Calu3 (cell line): Measurements from ENCODE around the gene REG4. TPM values are rescaled to one million over a fixed set of nuclear protein-coding genes. Genes with fewer than 3 reads are reported as not detected.
A peak's percentile ranks its signal among the peaks of the same experiment; 100 is the strongest.

Experiments used
- BruUV-seq: library from RNA; stranded (reverse); fragments of 400-500 nt; replicated peaks from 2 replicates; lab custom pipeline; 2021; lab: Mats Ljungman, UMichigan
- CTCF ChIA-PET: fragments of 300-600 bp; sonication (Branson Sonifier 250); formaldehyde crosslinking; loops from one replicate; lab custom pipeline; 2022; ENCODE audit warnings: antibody characterized with exemption; lab: Charles Lee
- DNase-seq: peaks from one replicate; pipeline ENCODE4 v3.0.0; 2022
- H3K27ac Mint-ChIP-seq: one replicate; pipeline ENCODE4 v1.8.0; 2022; ENCODE audit warnings: mixed read lengths; ENCODE audit not compliant: unreplicated experiment
- H3K27me3 Mint-ChIP-seq: one replicate; pipeline ENCODE4 v1.8.0; 2022; ENCODE audit warnings: mixed read lengths; ENCODE audit not compliant: unreplicated experiment
- H3K36me3 Mint-ChIP-seq: one replicate; pipeline ENCODE4 v1.8.0; 2022; ENCODE audit warnings: mild to moderate bottlenecking, moderate library complexity, mixed read lengths; ENCODE audit not compliant: insufficient read depth, unreplicated experiment
- H3K4me1 Mint-ChIP-seq: one replicate; pipeline ENCODE4 v1.8.0; 2022; ENCODE audit warnings: mild to moderate bottlenecking, low read depth, mixed read lengths; ENCODE audit not compliant: unreplicated experiment
- H3K4me3 Mint-ChIP-seq: one replicate; pipeline ENCODE4 v1.8.0; 2022; ENCODE audit warnings: mild to moderate bottlenecking, low read depth, moderate library complexity, mixed read lengths; ENCODE audit not compliant: unreplicated experiment
- H3K9me3 Mint-ChIP-seq: one replicate; pipeline ENCODE4 v1.8.0; 2022; ENCODE audit warnings: low read depth, mixed read lengths; ENCODE audit not compliant: unreplicated experiment
- intact Hi-C: fragments of 100-400 bp; cut with micrococcal nuclease; formaldehyde crosslinking; loops from one replicate; pipeline ENCODE4 v1.10.0; 2022; ENCODE audit not compliant: unreplicated experiment
- total RNA-seq: library from RNA; stranded (reverse); gene quantifications from 2 replicates; pipeline ENCODE4 v1.2.3, GENCODE V29; 2022
- TF ChIP-seq, protein P1 (sequence below): fragments of 200-600 bp; IDR thresholded peaks from one replicate; pipeline ENCODE4 v1.8.0; 2022; ENCODE audit warnings: antibody characterized with exemption; ENCODE audit not compliant: unreplicated experiment

Gene REG4
- total RNA-seq, 1 experiment from 2014 or later: not detected

DNA sequence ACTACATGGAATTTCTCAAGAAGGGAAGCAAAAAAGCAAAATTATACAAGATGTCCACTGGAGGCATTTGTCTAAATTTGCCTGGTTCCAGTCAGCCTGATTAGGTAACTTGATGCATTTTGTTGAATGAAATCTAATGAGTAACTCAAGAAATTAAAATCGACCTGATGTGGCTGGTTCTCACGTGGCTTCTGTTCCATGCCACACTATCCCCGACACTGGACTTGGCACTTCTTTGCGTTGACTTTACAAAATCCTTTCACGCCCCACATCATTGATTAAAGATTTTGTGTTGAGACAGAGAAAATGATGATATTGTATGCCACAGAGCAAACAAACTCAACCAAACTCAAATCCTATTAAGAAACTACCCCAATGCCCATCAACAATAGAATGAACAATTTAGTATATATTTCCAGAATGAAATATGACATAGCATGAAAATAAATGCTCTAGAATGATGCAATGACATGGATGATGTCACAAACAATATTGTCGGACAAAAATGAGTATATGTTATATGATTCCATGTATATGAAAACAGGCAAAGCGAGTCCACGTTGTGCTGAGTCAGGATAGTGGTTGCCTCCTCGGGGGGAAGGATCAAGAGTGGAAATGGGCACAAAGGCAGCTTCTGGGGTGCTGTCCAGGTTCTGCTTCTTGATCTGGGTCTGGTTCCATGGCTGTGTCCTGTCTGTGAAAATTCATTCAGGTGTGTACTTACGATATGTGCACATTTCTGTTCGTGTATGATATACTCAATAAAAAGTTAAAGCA is 29.6 kb downstream of the REG4 start:
- H3K27ac Mint-ChIP-seq: peak overlapping the region; percentile 30
- H3K9me3 Mint-ChIP-seq: no peaks in the 10 kb centered on the region
- H3K27me3 Mint-ChIP-seq: no peaks in the 10 kb centered on the region
- peaks cover 12% of the 10 kb centered on the region for H3K36me3 Mint-ChIP-seq
- DNase-seq: no peak
- H3K4me3 Mint-ChIP-seq: no peak overlapping the region
- BruUV-seq: no TSS peak
- intact Hi-C loops: no loop called here
- CTCF ChIA-PET: no interaction called here
- H3K4me1 Mint-ChIP-seq: peaks cover 63% of the 10 kb centered on the region
- TF ChIP-seq, protein P1, sequence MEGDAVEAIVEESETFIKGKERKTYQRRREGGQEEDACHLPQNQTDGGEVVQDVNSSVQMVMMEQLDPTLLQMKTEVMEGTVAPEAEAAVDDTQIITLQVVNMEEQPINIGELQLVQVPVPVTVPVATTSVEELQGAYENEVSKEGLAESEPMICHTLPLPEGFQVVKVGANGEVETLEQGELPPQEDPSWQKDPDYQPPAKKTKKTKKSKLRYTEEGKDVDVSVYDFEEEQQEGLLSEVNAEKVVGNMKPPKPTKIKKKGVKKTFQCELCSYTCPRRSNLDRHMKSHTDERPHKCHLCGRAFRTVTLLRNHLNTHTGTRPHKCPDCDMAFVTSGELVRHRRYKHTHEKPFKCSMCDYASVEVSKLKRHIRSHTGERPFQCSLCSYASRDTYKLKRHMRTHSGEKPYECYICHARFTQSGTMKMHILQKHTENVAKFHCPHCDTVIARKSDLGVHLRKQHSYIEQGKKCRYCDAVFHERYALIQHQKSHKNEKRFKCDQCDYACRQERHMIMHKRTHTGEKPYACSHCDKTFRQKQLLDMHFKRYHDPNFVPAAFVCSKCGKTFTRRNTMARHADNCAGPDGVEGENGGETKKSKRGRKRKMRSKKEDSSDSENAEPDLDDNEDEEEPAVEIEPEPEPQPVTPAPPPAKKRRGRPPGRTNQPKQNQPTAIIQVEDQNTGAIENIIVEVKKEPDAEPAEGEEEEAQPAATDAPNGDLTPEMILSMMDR: no peak

DNA sequence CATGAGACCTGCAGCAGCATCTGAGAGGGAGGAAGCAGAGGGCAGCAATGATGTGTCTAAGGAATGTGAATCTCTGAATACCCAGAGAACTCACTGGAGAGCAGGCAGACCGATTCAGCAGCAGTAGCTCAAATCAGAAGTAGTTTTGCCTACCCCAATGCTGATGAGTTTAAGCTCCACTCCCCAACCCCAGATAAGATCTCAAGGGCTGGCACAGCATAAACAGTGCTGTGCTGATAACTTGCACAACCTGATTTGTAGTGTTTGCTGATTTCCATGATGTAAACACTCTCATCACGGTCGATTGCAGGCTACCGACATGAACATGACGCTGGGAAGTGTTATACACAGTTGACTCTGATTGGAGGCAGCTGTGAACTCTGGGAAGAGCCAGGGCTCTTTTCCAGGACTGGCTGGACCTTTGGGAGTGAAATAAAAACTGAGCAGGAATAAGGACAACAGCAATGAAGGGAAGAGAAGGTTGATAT is 31.3 kb downstream of the REG4 start:
- H3K36me3 Mint-ChIP-seq: peaks cover 8% of the 10 kb centered on the region
- TF ChIP-seq, protein P1: no peak
- H3K9me3 Mint-ChIP-seq: no peaks in the 10 kb centered on the region
- H3K4me3 Mint-ChIP-seq: peak overlapping the region; percentile 4
- H3K4me1 Mint-ChIP-seq: peaks cover 57% of the 10 kb centered on the region
- DNase-seq: no peak
- CTCF ChIA-PET: no interaction called here
- intact Hi-C loops: no loop called here
- H3K27ac Mint-ChIP-seq: peak overlapping the region; percentile 42
- no TSS peak for BruUV-seq
- H3K27me3 Mint-ChIP-seq: no peaks in the 10 kb centered on the region

DNA sequence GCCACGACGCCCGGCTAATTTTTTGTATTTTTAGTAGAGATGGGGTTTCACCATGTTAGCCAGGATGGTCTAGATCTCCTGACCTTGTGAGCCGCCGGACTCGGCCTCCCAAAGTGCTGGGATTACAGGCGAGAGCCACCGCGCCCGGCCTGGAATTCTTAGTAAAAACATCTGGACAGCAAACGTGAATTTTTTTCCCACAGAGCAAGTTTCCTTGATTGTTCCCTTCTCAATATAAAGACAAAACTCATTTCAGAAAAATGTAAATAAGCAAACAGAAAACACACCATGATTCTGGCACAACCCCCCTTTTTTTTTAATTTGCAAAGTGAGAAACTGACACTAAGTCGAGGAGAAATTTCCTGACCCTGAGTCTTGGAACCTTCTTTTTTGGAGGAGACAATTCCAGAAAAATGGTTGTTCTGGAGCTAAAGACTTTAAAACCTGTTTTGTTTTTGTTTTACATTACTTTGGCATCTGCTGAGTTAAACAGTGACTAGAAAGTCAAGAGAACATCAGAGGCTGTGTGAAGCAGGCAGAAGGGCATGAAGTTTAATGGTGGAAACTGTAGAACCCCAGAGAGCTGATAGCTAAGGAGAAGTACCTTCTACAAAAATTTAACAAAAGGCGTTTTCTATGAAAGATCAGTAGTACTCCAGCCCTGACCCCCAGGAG is 32.2 kb downstream of the REG4 start:
- no TSS peak for BruUV-seq
- peaks cover 51% of the 10 kb centered on the region for H3K4me1 Mint-ChIP-seq
- CTCF ChIA-PET: no interaction called here

DNA sequence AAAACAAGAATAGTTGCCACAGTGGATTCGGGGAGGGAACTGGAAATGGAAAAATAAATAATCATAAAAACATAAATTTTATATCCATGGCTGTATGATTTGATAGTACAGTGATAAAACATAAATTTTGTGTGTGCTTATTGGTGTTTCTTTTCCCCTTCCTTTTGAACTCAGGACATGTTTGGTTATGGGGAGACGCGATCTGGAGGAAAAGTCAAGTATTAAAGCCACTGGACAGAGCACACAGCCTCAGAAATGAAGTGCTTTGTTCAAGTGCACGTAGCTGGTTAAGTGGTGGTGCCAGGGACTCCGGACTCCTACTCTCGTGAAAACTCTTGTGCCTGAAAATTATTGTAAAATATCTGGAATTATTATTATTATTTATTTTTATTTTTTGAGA is 32.9 kb downstream of the REG4 start:
- intact Hi-C loops: no loop called here
- H3K36me3 Mint-ChIP-seq: peaks cover 8% of the 10 kb centered on the region
- TF ChIP-seq, protein P1: no peak
- CTCF ChIA-PET: no interaction called here
- no peak for DNase-seq
- BruUV-seq: no TSS peak
- no peak overlapping the region for H3K4me3 Mint-ChIP-seq
- no peaks in the 10 kb centered on the region for H3K9me3 Mint-ChIP-seq
- H3K27ac Mint-ChIP-seq: no peak overlapping the region
- peaks cover 51% of the 10 kb centered on the region for H3K4me1 Mint-ChIP-seq
- no peaks in the 10 kb centered on the region for H3K27me3 Mint-ChIP-seq

More for the DNA sequence above, 32.2 kb downstream of the REG4 start:
- H3K4me3 Mint-ChIP-seq: peak overlapping the region; percentile 4
- intact Hi-C loops: no loop called here
- DNase-seq: no peak
- TF ChIP-seq, protein P1: no peak
- no peaks in the 10 kb centered on the region for H3K9me3 Mint-ChIP-seq
- H3K27ac Mint-ChIP-seq: peak overlapping the region; percentile 42
- peaks cover 8% of the 10 kb centered on the region for H3K36me3 Mint-ChIP-seq
- no peaks in the 10 kb centered on the region for H3K27me3 Mint-ChIP-seq
